Renal cortex interstitium (tissue), 11 donors: Measurements from ENCODE around the gene SLC23A1. TPM values are rescaled to one million over a fixed set of nuclear protein-coding genes. Genes with fewer than 3 reads are reported as not detected.

Experiments used
- DNase-seq, 11 donors: peaks; one replicate each; pipeline ENCODE4 v3.0.0-alpha.2; 2013; ENCODE audit warnings: low read depth in 9 of 11, low spot score in 4 of 11; ENCODE audit errors: extremely low read depth in 1 of 11
- polyA plus RNA-seq, 3 donors: library from polyadenylated mRNA; unstranded; fragments of 120-200 nt; gene quantifications; one replicate each; pipeline ENCODE4 v1.2.1, GENCODE V29; 2013; ENCODE audit not compliant: insufficient read length in 3 of 3

Gene SLC23A1
- polyA plus RNA-seq, 3 donors, result 11.8 to 21.7 (median 14.2) TPM

- DNase-seq, result no peak
Measured at GRCh38 chr5:139343476-139343875, 39.6 kb downstream of the SLC23A1 start.

- no peak for DNase-seq
Measured at GRCh38 chr5:139342423-139342723, 40.7 kb downstream of the SLC23A1 start.

- DNase-seq, result peak; percentile 94 to 99 (median 97)
Measured at GRCh38 chr5:139341689-139342422, 41.2 kb downstream of the SLC23A1 start, which contains the start of gene PAIP2. Gene PAIP2, plus strand, starts transcription at chr5:139341854. Its CDS starts 21,931 bp downstream, at chr5:139363785.

GRCh38 chr5:139341187-139341688 is 41.9 kb downstream of the SLC23A1 start:
- DNase-seq, result no peak

- no peak for DNase-seq
Measured at GRCh38 chr5:139340051-139340450, 43.0 kb downstream of the SLC23A1 start.

GRCh38 chr5:139335811-139336210 is 47.3 kb downstream of the SLC23A1 start:
- no peak for DNase-seq

Other genes starting within 250 kb of the SLC23A1 start
- gene SIL1, start 184.9 kb downstream of the SLC23A1 start, polyA plus RNA-seq, result 10 to 100 TPM; 51.6 to 53.7 (median 53.2) TPM
- gene MATR3, start 89.6 kb downstream of the SLC23A1 start, polyA plus RNA-seq, result 100 to 1,000 TPM; 621 to 736 (median 661) TPM
- gene PAIP2, start 41.4 kb downstream of the SLC23A1 start, polyA plus RNA-seq, result 100 to 1,000 TPM; 164 to 199 (median 175) TPM
- 1 to 10 TPM in 1 of 3 donors, under 1 TPM in 2; 0.67 to 1.1 (median 0.83) TPM for gene MZB1, start 6.6 kb upstream of the SLC23A1 start, polyA plus RNA-seq
- gene PROB1, start 11.8 kb upstream of the SLC23A1 start, polyA plus RNA-seq, result 1 to 10 TPM; 2.4 to 4.3 (median 3.4) TPM
- 10 to 100 TPM; 10.9 to 14.9 (median 11.5) TPM for gene SPATA24, start 20.8 kb upstream of the SLC23A1 start, polyA plus RNA-seq
- gene DNAJC18, start 56.2 kb upstream of the SLC23A1 start, polyA plus RNA-seq, result 10 to 100 TPM; 23.8 to 24.9 (median 24.2) TPM
- gene ECSCR, start 79.4 kb upstream of the SLC23A1 start, polyA plus RNA-seq, result 10 to 100 TPM; 21.0 to 25.8 (median 24.4) TPM
- under 1 TPM in 1 of 3 donors, not detected in 2; 0.06 TPM for gene SMIM33, start 87.7 kb upstream of the SLC23A1 start, polyA plus RNA-seq
- 10 to 100 TPM; 24.7 to 37.7 (median 36.8) TPM for gene STING1, start 99.5 kb upstream of the SLC23A1 start, polyA plus RNA-seq
- gene UBE2D2, start 178.0 kb upstream of the SLC23A1 start, polyA plus RNA-seq, result 100 to 1,000 TPM; 137 to 186 (median 165) TPM